ENCODE data around the gene CLIC4.
"Not testable (repeated sequence)": the region's sequence is repeated elsewhere in the genome, so short reads cannot be mapped to it uniquely, and the experiment has no call there.

The CLIC4 gene

DNA sequence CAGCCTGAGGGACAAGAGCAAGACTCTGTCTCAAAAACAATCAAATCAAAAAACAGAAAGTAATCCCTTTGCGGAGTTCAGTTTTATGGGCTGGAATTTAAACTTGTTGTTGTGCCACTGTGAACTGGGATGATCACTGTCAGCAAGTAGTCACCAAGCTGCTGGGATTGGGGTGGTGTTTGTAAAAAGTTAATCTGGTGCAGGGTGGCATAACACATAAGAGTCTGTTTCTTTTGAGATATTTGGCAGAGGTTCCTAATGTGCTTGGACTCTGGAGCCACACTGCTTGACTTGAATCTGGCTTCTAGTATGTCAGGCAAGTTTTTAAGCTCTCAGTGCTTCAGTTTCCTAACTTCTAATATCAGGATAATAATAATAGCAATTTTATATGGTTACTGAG lies 6.6 kb downstream of the CLIC4 start:
- Histone ChIP-seq H4K20me1 (ENCODE audit: insufficient read depth, low read length, poor library complexity, severe bottlenecking) (peaks cover 59% of the 10 kb centered on the region), H3K36me3 (ENCODE audit: insufficient read depth, low read length) (no peaks in the 10 kb centered on the region), H3K9me2 (replicated peaks; ENCODE audit: low read depth, low read length) (no peaks in the 10 kb centered on the region), H3K9me3 (ENCODE audit: insufficient read depth, low read depth, low read length) (no peaks in the 10 kb centered on the region), H3F3A (ENCODE audit: low read depth) (no peaks in the 10 kb centered on the region), H3K9ac (ENCODE audit: low read depth, low read length, poor library complexity, severe bottlenecking) (peak overlapping the region; percentile 46), H3K79me2 (ENCODE audit: insufficient read depth, low read length) (peaks cover 99% of the 10 kb centered on the region), H3K4me1 (ENCODE audit: insufficient read depth, low read length, poor library complexity, severe bottlenecking) (peaks cover 62% of the 10 kb centered on the region), H2AFZ (ENCODE audit: low read length) (no peak overlapping the region), H3K4me2 (ENCODE audit: low read depth, low read length, poor library complexity, severe bottlenecking) (peak overlapping the region; percentile 64), H3K27me3 (ENCODE audit: insufficient read depth, low read length, poor library complexity, severe bottlenecking) (no peaks in the 10 kb centered on the region), H3K4me3 (ENCODE audit: low read length, poor library complexity, severe bottlenecking) (peak overlapping the region; percentile 82)
- TF ChIP-seq CTCF (conservative IDR thresholded peaks at IDR 0.05; ENCODE audit: low read length) (no peak), EZH2phosphoT487 (IDR thresholded peaks at IDR 0.05; ENCODE audit: borderline replicate concordance) (no peak)

- peaks cover 58% of the 10 kb centered on the region for H4K20me1 ChIP-seq (ENCODE audit: insufficient read depth, low read length, poor library complexity, severe bottlenecking)
Measured at GRCh38 chr1:24752305-24752704, 7.1 kb downstream of the CLIC4 start.

GRCh38 chr1:24754229-24754628 lies 9.0 kb downstream of the CLIC4 start:
- no peak for TF ChIP-seq CTCF (conservative IDR thresholded peaks at IDR 0.05; ENCODE audit: low read length)
- TF ChIP-seq EZH2phosphoT487 (IDR thresholded peaks at IDR 0.05; ENCODE audit: borderline replicate concordance) = no peak

More at GRCh38 chr1:24752305-24752704, 7.1 kb downstream of the CLIC4 start:
- Histone ChIP-seq H3F3A (ENCODE audit: low read depth) (no peaks in the 10 kb centered on the region), H2AFZ (ENCODE audit: low read length) (no peak overlapping the region), H3K9me3 (ENCODE audit: insufficient read depth, low read depth, low read length) (no peaks in the 10 kb centered on the region), H3K4me2 (ENCODE audit: low read depth, low read length, poor library complexity, severe bottlenecking) (peak overlapping the region; percentile 64), H3K27me3 (ENCODE audit: insufficient read depth, low read length, poor library complexity, severe bottlenecking) (no peaks in the 10 kb centered on the region), H3K9me2 (replicated peaks; ENCODE audit: low read depth, low read length) (no peaks in the 10 kb centered on the region), H3K4me1 (ENCODE audit: insufficient read depth, low read length, poor library complexity, severe bottlenecking) (peaks cover 60% of the 10 kb centered on the region), H3K36me3 (ENCODE audit: insufficient read depth, low read length) (no peaks in the 10 kb centered on the region), H3K4me3 (ENCODE audit: low read length, poor library complexity, severe bottlenecking) (peak overlapping the region; percentile 82), H3K79me2 (ENCODE audit: insufficient read depth, low read length) (peaks cover 99% of the 10 kb centered on the region), H3K9ac (ENCODE audit: low read depth, low read length, poor library complexity, severe bottlenecking) (peak overlapping the region; percentile 46)
- TF ChIP-seq CTCF (conservative IDR thresholded peaks at IDR 0.05; ENCODE audit: low read length) (no peak), EZH2phosphoT487 (IDR thresholded peaks at IDR 0.05; ENCODE audit: borderline replicate concordance) (no peak)

DNA sequence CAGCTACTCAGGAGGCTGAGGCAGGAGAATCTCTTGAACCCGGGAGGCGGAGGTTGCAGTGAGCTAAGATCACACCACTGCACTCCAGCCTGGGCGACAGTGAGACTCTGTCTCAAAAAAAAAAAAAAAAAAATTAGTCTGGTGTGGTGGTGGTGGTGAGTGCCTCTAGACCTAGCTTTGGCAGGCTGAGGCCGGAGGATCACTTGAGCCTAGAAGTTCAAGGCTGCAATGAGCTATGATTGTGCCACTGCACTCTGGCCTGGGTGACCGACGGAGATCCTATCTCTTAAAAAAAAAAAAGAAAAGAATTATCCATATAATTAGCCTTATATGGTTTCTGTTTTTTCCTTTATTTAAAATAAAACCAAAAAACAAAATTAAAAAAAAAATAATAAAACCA lies 10.1 kb downstream of the CLIC4 start:
- H3K27me3 ChIP-seq (ENCODE audit: insufficient read depth, low read length, poor library complexity, severe bottlenecking); H3K9me2 ChIP-seq (replicated peaks; ENCODE audit: low read depth, low read length); H3K9me3 ChIP-seq (ENCODE audit: insufficient read depth, low read depth, low read length); H3K4me2 ChIP-seq (ENCODE audit: low read depth, low read length, poor library complexity, severe bottlenecking); H2AFZ ChIP-seq (ENCODE audit: low read length); H3K36me3 ChIP-seq (ENCODE audit: insufficient read depth, low read length); H3K4me3 ChIP-seq (ENCODE audit: low read length, poor library complexity, severe bottlenecking); H3K9ac ChIP-seq (ENCODE audit: low read depth, low read length, poor library complexity, severe bottlenecking); H3F3A ChIP-seq (ENCODE audit: low read depth): not testable (repeated sequence)
- peaks cover 99% of the 10 kb centered on the region for H3K79me2 ChIP-seq (ENCODE audit: insufficient read depth, low read length)
- peaks cover 50% of the 10 kb centered on the region for H4K20me1 ChIP-seq (ENCODE audit: insufficient read depth, low read length, poor library complexity, severe bottlenecking)
- H3K4me1 ChIP-seq (ENCODE audit: insufficient read depth, low read length, poor library complexity, severe bottlenecking) = peaks cover 47% of the 10 kb centered on the region

More at GRCh38 chr1:24754229-24754628, 9.0 kb downstream of the CLIC4 start:
- peaks cover 49% of the 10 kb centered on the region for H4K20me1 ChIP-seq (ENCODE audit: insufficient read depth, low read length, poor library complexity, severe bottlenecking)
- peaks cover 56% of the 10 kb centered on the region for H3K4me1 ChIP-seq (ENCODE audit: insufficient read depth, low read length, poor library complexity, severe bottlenecking)
- peak overlapping the region; percentile 64 for H3K4me2 ChIP-seq (ENCODE audit: low read depth, low read length, poor library complexity, severe bottlenecking)
- H3F3A ChIP-seq (ENCODE audit: low read depth) = no peaks in the 10 kb centered on the region
- no peaks in the 10 kb centered on the region for H3K27me3 ChIP-seq (ENCODE audit: insufficient read depth, low read length, poor library complexity, severe bottlenecking)
- H2AFZ ChIP-seq (ENCODE audit: low read length) = no peak overlapping the region
- H3K36me3 ChIP-seq (ENCODE audit: insufficient read depth, low read length) = no peaks in the 10 kb centered on the region
- H3K4me3 ChIP-seq (ENCODE audit: low read length, poor library complexity, severe bottlenecking) = peak overlapping the region; percentile 82
- no peak overlapping the region for H3K9ac ChIP-seq (ENCODE audit: low read depth, low read length, poor library complexity, severe bottlenecking)
- H3K79me2 ChIP-seq (ENCODE audit: insufficient read depth, low read length) = peaks cover 99% of the 10 kb centered on the region
- no peaks in the 10 kb centered on the region for H3K9me3 ChIP-seq (ENCODE audit: insufficient read depth, low read depth, low read length)
- H3K9me2 ChIP-seq (replicated peaks; ENCODE audit: low read depth, low read length) = no peaks in the 10 kb centered on the region
